HCT116 (cell line): ENCODE data around the gene NRIP3.

Source experiments
- CEBPB ChIP-seq: IDR thresholded peaks from 2 replicates; pipeline ENCODE4 v1.6.1; 2012; ENCODE audit warnings: low read depth
- CTCF ChIP-seq, 3 experiments: fragments of 200-600 bp in 1 of 3; sonication (generic) in 1 of 3; IDR thresholded peaks in 2 of 3; conservative IDR thresholded peaks in 1 of 3; 2 replicates each; pipeline ENCODE4 v1.5.1; 2012 to 2017; ENCODE audit warnings: low read depth in 2 of 3, low read length in 2 of 3, antibody characterized with exemption in 1 of 3, borderline replicate concordance in 1 of 3, control low read depth in 1 of 3, mild to moderate bottlenecking in 1 of 3, mixed read lengths in 1 of 3, mixed run types in 1 of 3, moderate library complexity in 1 of 3; ENCODE audit not compliant: insufficient read depth in 1 of 3
- EGR1 ChIP-seq: IDR thresholded peaks from 2 replicates; pipeline ENCODE4 v1.6.1; 2012; ENCODE audit warnings: low read depth
- EZH2 ChIP-seq: fragments of 200-600 bp; sonication (generic); IDR thresholded peaks from 2 replicates; pipeline ENCODE4 v1.6.1; 2017; ENCODE audit warnings: antibody characterized with exemption, mixed run types
- EZH2phosphoT487 ChIP-seq: fragments of 200-600 bp; IDR thresholded peaks from 2 replicates; pipeline ENCODE4 v1.6.1; 2018; ENCODE audit warnings: antibody characterized with exemption, borderline replicate concordance
- JUND ChIP-seq: IDR thresholded peaks from 2 replicates; pipeline ENCODE4 v1.6.1; 2012
- POLR2A ChIP-seq: IDR thresholded peaks from 2 replicates; pipeline ENCODE4 v1.7.0; 2011; ENCODE audit warnings: borderline replicate concordance; ENCODE audit not compliant: insufficient read depth, insufficient read length; ENCODE audit errors: extremely low read depth
- POLR2AphosphoS5 ChIP-seq: IDR thresholded peaks from 2 replicates; pipeline ENCODE4 v1.6.1; 2011; ENCODE audit warnings: mild to moderate bottlenecking, low read depth, low read length, moderate library complexity
- SP1 ChIP-seq: IDR thresholded peaks from 2 replicates; pipeline ENCODE4 v1.6.1; 2012; ENCODE audit warnings: low read depth
- TF ChIP-seq, protein P1 (sequence below): IDR thresholded peaks from 2 replicates; pipeline ENCODE4 v1.6.1; 2012

DNA sequence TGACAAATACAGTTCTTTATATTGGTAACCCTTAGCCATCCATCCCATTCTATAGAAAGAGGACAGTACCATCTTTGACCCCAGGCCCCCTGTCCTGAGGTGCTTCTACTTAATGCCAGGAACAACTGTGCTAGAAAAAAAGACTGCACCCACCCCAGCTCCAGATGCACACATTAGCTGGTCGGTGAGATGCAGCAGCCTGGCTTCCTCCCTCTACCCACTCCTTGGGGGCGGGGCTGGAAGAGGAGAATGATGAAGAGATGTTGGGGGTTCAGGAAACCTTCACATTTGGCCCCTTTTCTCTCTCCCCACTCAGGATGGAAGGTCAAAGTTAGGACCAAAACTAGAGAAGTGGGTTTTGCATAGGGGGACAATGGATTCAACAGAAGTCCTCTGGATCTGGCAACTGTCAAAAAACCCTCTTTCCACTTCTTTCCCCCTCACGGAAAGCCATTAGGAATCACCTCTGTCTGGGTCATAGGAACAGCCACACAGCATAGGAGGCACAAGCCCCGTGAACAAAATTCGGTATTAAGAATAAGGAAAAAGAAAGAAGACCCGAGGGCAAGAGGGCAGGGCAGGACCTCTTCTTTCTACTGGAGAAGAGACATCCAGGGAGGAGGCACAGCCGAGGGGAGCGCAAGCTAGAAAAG is 755 bp downstream of the NRIP3 start:
- no peak for TF ChIP-seq POLR2AphosphoS5
- no peak for TF ChIP-seq CTCF (IDR thresholded peaks at IDR 0.05 in 2 of 3, conservative IDR thresholded peaks at IDR 0.05 in 1 of 3; ENCODE audit: borderline replicate concordance in 1 of 3, insufficient read depth in 1 of 3, low read depth in 2 of 3, low read length in 2 of 3)
- TF ChIP-seq POLR2A: no peak
- no peak for TF ChIP-seq EGR1
- no peak for TF ChIP-seq JUND
- TF ChIP-seq EZH2phosphoT487: no peak
- no peak for TF ChIP-seq CEBPB
- TF ChIP-seq EZH2: no peak
- no peak for TF ChIP-seq SP1
- TF ChIP-seq, protein P1, sequence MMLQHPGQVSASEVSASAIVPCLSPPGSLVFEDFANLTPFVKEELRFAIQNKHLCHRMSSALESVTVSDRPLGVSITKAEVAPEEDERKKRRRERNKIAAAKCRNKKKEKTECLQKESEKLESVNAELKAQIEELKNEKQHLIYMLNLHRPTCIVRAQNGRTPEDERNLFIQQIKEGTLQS: no peak
